Osteoblast (primary cell): ENCODE results near the gene ATP11B. TPM values are rescaled to one million over a fixed set of nuclear protein-coding genes. Genes with fewer than 3 reads are reported as not detected.
A peak's percentile ranks its signal among the peaks of the same experiment; 100 is the strongest.

Experiments used
- DNase-seq: peaks from one replicate; pipeline ENCODE4 v3.0.0; 2011; ENCODE audit warnings: low spot score, mixed read lengths; ENCODE audit not compliant: insufficient read length; ENCODE audit errors: missing footprints
- H2AFZ ChIP-seq: 2 replicates; pipeline ENCODE4 v1.6.0; 2011; ENCODE audit warnings: mild to moderate bottlenecking, low read length
- H3K27ac ChIP-seq: 2 replicates; pipeline ENCODE4 v1.5.1; 2011; ENCODE audit warnings: mild to moderate bottlenecking, low read depth, low read length, moderate library complexity
- H3K27me3 ChIP-seq: 2 replicates; pipeline ENCODE4 v1.6.0; 2012; ENCODE audit warnings: mild to moderate bottlenecking, control low read depth, inconsistent platforms, low read length, moderate library complexity; ENCODE audit not compliant: insufficient read depth
- H3K36me3 ChIP-seq: 2 replicates; pipeline ENCODE4 v1.5.1; 2011; ENCODE audit warnings: mild to moderate bottlenecking, low read length, control low read depth, moderate library complexity; ENCODE audit not compliant: insufficient read depth
- H3K4me1 ChIP-seq: 2 replicates; pipeline ENCODE4 v1.5.1; 2011; ENCODE audit warnings: mild to moderate bottlenecking, low read length, control low read depth, moderate library complexity; ENCODE audit not compliant: insufficient read depth
- H3K4me2 ChIP-seq: 2 replicates; pipeline ENCODE4 v1.6.0; 2011; ENCODE audit warnings: mild to moderate bottlenecking, low read length; ENCODE audit not compliant: insufficient read depth
- H3K4me3 ChIP-seq: fragments of 200-600 bp; sonication (generic); 3 replicates; pipeline ENCODE4 v1.5.1; 2012; ENCODE audit warnings: mild to moderate bottlenecking, low read length, inconsistent platforms; ENCODE audit not compliant: insufficient read depth
- H3K79me2 ChIP-seq: 2 replicates; pipeline ENCODE4 v1.6.0; 2012; ENCODE audit warnings: mild to moderate bottlenecking, low read length, control low read depth, inconsistent platforms; ENCODE audit not compliant: insufficient read depth
- H3K9me3 ChIP-seq: 2 replicates; pipeline ENCODE4 v1.5.1; 2011; ENCODE audit warnings: low read depth, low read length, control low read depth
- H4K20me1 ChIP-seq: 2 replicates; pipeline ENCODE4 v1.6.0; 2012; ENCODE audit warnings: mild to moderate bottlenecking, low read length, control low read depth; ENCODE audit not compliant: insufficient read depth
- CTCF ChIP-seq: IDR thresholded peaks from 2 replicates; pipeline ENCODE4 v1.5.1; 2011; ENCODE audit warnings: mild to moderate bottlenecking, low read depth, low read length, moderate library complexity; ENCODE audit errors: extremely low read depth
- total RNA-seq: library from RNA; depleted of rRNA; stranded (reverse); fragments of >200 nt; gene quantifications from 2 replicates; pipeline ENCODE4 v1.2.3, GENCODE V29; 2012

ATP11B gene
- total RNA-seq, 1 donor: 71.3 TPM

- Histone ChIP-seq H3K9me3 (no peaks in the 10 kb centered on the region), H3K27ac (no peak overlapping the region), H3K4me2 (no peak overlapping the region), H2AFZ (no peak overlapping the region), H3K4me1 (peaks cover 5% of the 10 kb centered on the region), H3K79me2 (peaks cover 94% of the 10 kb centered on the region), H3K36me3 (no peaks in the 10 kb centered on the region), H3K4me3 (no peak overlapping the region), H4K20me1 (peaks cover 37% of the 10 kb centered on the region), H3K27me3 (no peaks in the 10 kb centered on the region)
- TF ChIP-seq CTCF: no peak
- no peak for DNase-seq
Observed at GRCh38 chr3:182808041-182808770, 14.9 kb downstream of the ATP11B start.

- Histone ChIP-seq H4K20me1 (peaks cover 31% of the 10 kb centered on the region), H3K4me2 (no peak overlapping the region)
- TF ChIP-seq CTCF: no peak
Observed at GRCh38 chr3:182809531-182809930, 16.2 kb downstream of the ATP11B start.

GRCh38 chr3:182810574-182811268 lies 17.4 kb downstream of the ATP11B start:
- H2AFZ ChIP-seq: no peak overlapping the region
- peak; percentile 47 for DNase-seq
- H4K20me1 ChIP-seq: peaks cover 30% of the 10 kb centered on the region
- H3K4me3 ChIP-seq: no peak overlapping the region
- no peaks in the 10 kb centered on the region for H3K9me3 ChIP-seq
- no peak overlapping the region for H3K4me2 ChIP-seq
- no peaks in the 10 kb centered on the region for H3K27me3 ChIP-seq
- H3K79me2 ChIP-seq: peaks cover 93% of the 10 kb centered on the region
- H3K36me3 ChIP-seq: no peaks in the 10 kb centered on the region
- peaks cover 16% of the 10 kb centered on the region for H3K4me1 ChIP-seq
- TF ChIP-seq CTCF: no peak
- H3K27ac ChIP-seq: no peak overlapping the region

More at GRCh38 chr3:182809531-182809930, 16.2 kb downstream of the ATP11B start:
- Histone ChIP-seq H3K36me3 (no peaks in the 10 kb centered on the region), H3K27ac (no peak overlapping the region), H3K79me2 (peaks cover 94% of the 10 kb centered on the region), H3K9me3 (no peaks in the 10 kb centered on the region), H2AFZ (no peak overlapping the region), H3K4me1 (peaks cover 5% of the 10 kb centered on the region), H3K4me3 (no peak overlapping the region), H3K27me3 (no peaks in the 10 kb centered on the region)
- DNase-seq: no peak

- Histone ChIP-seq H3K79me2 (peaks cover 93% of the 10 kb centered on the region), H3K36me3 (no peaks in the 10 kb centered on the region), H3K27ac (peak overlapping the region; percentile 27), H3K4me3 (no peak overlapping the region), H3K4me2 (no peak overlapping the region), H3K27me3 (no peaks in the 10 kb centered on the region), H3K9me3 (no peaks in the 10 kb centered on the region), H3K4me1 (peaks cover 16% of the 10 kb centered on the region), H4K20me1 (peaks cover 31% of the 10 kb centered on the region), H2AFZ (no peak overlapping the region)
- DNase-seq: no peak
- no peak for TF ChIP-seq CTCF
Observed at GRCh38 chr3:182811269-182811596, 17.9 kb downstream of the ATP11B start.
